ENCODE results near the gene CADM2. TPM values are rescaled to one million over a fixed set of nuclear protein-coding genes. Genes with fewer than 3 reads are reported as not detected.
A peak's percentile ranks its signal among the peaks of the same experiment; 100 is the strongest.

CADM2 gene
- total and polyA plus RNA-seq, 2 experiments from 2014 or later: 13.3 to 47.5 TPM

DNA sequence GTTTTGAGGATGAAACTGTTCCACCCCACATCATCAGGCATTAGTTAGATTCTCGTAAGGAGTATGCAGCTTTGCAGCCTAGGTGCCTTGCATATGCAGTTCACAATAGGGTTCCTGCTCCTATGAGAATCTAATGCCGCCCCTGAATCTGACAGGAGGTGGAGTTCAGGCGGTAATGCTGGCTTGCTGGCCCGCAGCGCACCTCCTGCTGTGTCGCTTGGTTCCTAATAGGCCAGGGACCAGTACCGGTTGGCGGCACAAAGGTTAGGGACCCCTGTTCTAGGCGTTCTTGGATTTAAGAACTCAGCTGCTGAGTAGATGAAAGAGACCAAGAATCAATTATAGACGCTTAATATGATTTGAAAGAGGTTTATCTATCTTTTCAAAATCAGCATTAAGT, 595.4 kb downstream of the CADM2 start:
- no peaks in the 10 kb centered on the region for H3K36me3 ChIP-seq (ENCODE audit: insufficient read depth)
- no peak overlapping the region for H2AFZ ChIP-seq
- H3K27ac ChIP-seq (ENCODE audit: low read depth): no peak overlapping the region
- no peaks in the 10 kb centered on the region for H3K27me3 ChIP-seq (ENCODE audit: insufficient read depth)
- H3F3A ChIP-seq (replicated peaks; ENCODE audit: low read depth): no peaks in the 10 kb centered on the region
- TF ChIP-seq POLR2AphosphoS5 (IDR thresholded peaks at IDR 0.05; ENCODE audit: low read depth): no peak
- TF ChIP-seq, protein P1, sequence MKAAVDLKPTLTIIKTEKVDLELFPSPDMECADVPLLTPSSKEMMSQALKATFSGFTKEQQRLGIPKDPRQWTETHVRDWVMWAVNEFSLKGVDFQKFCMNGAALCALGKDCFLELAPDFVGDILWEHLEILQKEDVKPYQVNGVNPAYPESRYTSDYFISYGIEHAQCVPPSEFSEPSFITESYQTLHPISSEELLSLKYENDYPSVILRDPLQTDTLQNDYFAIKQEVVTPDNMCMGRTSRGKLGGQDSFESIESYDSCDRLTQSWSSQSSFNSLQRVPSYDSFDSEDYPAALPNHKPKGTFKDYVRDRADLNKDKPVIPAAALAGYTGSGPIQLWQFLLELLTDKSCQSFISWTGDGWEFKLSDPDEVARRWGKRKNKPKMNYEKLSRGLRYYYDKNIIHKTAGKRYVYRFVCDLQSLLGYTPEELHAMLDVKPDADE (IDR thresholded peaks at IDR 0.05): no peak
- TF ChIP-seq EZH2phosphoT487 (IDR thresholded peaks at IDR 0.05; ENCODE audit: unreplicated experiment): no peak
- TF ChIP-seq, protein P2, sequence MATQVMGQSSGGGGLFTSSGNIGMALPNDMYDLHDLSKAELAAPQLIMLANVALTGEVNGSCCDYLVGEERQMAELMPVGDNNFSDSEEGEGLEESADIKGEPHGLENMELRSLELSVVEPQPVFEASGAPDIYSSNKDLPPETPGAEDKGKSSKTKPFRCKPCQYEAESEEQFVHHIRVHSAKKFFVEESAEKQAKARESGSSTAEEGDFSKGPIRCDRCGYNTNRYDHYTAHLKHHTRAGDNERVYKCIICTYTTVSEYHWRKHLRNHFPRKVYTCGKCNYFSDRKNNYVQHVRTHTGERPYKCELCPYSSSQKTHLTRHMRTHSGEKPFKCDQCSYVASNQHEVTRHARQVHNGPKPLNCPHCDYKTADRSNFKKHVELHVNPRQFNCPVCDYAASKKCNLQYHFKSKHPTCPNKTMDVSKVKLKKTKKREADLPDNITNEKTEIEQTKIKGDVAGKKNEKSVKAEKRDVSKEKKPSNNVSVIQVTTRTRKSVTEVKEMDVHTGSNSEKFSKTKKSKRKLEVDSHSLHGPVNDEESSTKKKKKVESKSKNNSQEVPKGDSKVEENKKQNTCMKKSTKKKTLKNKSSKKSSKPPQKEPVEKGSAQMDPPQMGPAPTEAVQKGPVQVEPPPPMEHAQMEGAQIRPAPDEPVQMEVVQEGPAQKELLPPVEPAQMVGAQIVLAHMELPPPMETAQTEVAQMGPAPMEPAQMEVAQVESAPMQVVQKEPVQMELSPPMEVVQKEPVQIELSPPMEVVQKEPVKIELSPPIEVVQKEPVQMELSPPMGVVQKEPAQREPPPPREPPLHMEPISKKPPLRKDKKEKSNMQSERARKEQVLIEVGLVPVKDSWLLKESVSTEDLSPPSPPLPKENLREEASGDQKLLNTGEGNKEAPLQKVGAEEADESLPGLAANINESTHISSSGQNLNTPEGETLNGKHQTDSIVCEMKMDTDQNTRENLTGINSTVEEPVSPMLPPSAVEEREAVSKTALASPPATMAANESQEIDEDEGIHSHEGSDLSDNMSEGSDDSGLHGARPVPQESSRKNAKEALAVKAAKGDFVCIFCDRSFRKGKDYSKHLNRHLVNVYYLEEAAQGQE (IDR thresholded peaks at IDR 0.05; ENCODE audit: unreplicated experiment): no peak
- TF ChIP-seq ZNF114 (CRISPR knock-in tag; IDR thresholded peaks at IDR 0.05): no peak
- TF ChIP-seq JUNB (IDR thresholded peaks at IDR 0.05; ENCODE audit: unreplicated experiment): no peak
- TF ChIP-seq, protein P3, sequence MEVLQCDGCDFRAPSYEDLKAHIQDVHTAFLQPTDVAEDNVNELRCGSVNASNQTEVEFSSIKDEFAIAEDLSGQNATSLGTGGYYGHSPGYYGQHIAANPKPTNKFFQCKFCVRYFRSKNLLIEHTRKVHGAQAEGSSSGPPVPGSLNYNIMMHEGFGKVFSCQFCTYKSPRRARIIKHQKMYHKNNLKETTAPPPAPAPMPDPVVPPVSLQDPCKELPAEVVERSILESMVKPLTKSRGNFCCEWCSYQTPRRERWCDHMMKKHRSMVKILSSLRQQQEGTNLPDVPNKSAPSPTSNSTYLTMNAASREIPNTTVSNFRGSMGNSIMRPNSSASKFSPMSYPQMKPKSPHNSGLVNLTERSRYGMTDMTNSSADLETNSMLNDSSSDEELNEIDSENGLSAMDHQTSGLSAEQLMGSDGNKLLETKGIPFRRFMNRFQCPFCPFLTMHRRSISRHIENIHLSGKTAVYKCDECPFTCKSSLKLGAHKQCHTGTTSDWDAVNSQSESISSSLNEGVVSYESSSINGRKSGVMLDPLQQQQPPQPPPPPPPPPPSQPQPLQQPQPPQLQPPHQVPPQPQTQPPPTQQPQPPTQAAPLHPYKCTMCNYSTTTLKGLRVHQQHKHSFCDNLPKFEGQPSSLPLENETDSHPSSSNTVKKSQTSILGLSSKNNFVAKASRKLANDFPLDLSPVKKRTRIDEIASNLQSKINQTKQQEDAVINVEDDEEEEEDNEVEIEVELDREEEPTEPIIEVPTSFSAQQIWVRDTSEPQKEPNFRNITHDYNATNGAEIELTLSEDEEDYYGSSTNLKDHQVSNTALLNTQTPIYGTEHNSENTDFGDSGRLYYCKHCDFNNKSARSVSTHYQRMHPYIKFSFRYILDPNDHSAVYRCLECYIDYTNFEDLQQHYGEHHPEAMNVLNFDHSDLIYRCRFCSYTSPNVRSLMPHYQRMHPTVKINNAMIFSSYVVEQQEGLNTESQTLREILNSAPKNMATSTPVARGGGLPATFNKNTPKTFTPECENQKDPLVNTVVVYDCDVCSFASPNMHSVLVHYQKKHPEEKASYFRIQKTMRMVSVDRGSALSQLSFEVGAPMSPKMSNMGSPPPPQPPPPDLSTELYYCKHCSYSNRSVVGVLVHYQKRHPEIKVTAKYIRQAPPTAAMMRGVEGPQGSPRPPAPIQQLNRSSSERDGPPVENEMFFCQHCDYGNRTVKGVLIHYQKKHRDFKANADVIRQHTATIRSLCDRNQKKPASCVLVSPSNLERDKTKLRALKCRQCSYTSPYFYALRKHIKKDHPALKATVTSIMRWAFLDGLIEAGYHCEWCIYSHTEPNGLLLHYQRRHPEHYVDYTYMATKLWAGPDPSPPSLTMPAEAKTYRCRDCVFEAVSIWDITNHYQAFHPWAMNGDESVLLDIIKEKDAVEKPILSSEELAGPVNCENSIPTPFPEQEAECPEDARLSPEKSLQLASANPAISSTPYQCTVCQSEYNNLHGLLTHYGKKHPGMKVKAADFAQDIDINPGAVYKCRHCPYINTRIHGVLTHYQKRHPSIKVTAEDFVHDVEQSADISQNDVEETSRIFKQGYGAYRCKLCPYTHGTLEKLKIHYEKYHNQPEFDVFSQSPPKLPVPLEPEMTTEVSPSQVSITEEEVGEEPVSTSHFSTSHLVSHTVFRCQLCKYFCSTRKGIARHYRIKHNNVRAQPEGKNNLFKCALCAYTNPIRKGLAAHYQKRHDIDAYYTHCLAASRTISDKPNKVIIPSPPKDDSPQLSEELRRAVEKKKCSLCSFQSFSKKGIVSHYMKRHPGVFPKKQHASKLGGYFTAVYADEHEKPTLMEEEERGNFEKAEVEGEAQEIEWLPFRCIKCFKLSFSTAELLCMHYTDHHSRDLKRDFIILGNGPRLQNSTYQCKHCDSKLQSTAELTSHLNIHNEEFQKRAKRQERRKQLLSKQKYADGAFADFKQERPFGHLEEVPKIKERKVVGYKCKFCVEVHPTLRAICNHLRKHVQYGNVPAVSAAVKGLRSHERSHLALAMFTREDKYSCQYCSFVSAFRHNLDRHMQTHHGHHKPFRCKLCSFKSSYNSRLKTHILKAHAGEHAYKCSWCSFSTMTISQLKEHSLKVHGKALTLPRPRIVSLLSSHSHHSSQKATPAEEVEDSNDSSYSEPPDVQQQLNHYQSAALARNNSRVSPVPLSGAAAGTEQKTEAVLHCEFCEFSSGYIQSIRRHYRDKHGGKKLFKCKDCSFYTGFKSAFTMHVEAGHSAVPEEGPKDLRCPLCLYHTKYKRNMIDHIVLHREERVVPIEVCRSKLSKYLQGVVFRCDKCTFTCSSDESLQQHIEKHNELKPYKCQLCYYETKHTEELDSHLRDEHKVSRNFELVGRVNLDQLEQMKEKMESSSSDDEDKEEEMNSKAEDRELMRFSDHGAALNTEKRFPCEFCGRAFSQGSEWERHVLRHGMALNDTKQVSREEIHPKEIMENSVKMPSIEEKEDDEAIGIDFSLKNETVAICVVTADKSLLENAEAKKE (CRISPR knock-in tag; IDR thresholded peaks at IDR 0.05): no peak
- no peak for TF ChIP-seq NANOG (IDR thresholded peaks at IDR 0.05; ENCODE audit: borderline replicate concordance)
- no peak for TF ChIP-seq STAT1 (IDR thresholded peaks at IDR 0.05; ENCODE audit: unreplicated experiment)
- TF ChIP-seq EZH2 (IDR thresholded peaks at IDR 0.05; ENCODE audit: low read depth, unreplicated experiment): no peak
- TF ChIP-seq CREB1 (CRISPR knock-in tag; IDR thresholded peaks at IDR 0.05; ENCODE audit: low read depth): no peak
- no peak for TF ChIP-seq ZNF331 (CRISPR knock-in tag; IDR thresholded peaks at IDR 0.05; ENCODE audit: low read depth)
- TF ChIP-seq, protein P4, sequence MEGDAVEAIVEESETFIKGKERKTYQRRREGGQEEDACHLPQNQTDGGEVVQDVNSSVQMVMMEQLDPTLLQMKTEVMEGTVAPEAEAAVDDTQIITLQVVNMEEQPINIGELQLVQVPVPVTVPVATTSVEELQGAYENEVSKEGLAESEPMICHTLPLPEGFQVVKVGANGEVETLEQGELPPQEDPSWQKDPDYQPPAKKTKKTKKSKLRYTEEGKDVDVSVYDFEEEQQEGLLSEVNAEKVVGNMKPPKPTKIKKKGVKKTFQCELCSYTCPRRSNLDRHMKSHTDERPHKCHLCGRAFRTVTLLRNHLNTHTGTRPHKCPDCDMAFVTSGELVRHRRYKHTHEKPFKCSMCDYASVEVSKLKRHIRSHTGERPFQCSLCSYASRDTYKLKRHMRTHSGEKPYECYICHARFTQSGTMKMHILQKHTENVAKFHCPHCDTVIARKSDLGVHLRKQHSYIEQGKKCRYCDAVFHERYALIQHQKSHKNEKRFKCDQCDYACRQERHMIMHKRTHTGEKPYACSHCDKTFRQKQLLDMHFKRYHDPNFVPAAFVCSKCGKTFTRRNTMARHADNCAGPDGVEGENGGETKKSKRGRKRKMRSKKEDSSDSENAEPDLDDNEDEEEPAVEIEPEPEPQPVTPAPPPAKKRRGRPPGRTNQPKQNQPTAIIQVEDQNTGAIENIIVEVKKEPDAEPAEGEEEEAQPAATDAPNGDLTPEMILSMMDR (conservative IDR thresholded peaks at IDR 0.05; ENCODE audit: low read depth in 2 of 2): no peak
- no peaks in the 10 kb centered on the region for H3K9me2 ChIP-seq (ENCODE audit: insufficient read depth)
- DNase-seq (ENCODE audit: low spot score) (peak; percentile 72), ATAC-seq (peak; percentile 90)
- no peak overlapping the region for H3K4me2 ChIP-seq
- H3K9me3 Mint-ChIP-seq: no peaks in the 10 kb centered on the region
- no peaks in the 10 kb centered on the region for H3K4me1 Mint-ChIP-seq
- H3K27me3 Mint-ChIP-seq (ENCODE audit: insufficient read depth, low read depth, poor library complexity): no peaks in the 10 kb centered on the region
- no peak overlapping the region for H3K4me3 ChIP-seq
- H4K20me1 ChIP-seq (replicated peaks; ENCODE audit: insufficient read depth): no peaks in the 10 kb centered on the region
- H3K27ac Mint-ChIP-seq: no peak overlapping the region
- no peaks in the 10 kb centered on the region for H3K79me2 ChIP-seq (replicated peaks; ENCODE audit: insufficient read depth)
- H3K36me3 Mint-ChIP-seq (ENCODE audit: low read depth): no peaks in the 10 kb centered on the region
- H3K4me3 Mint-ChIP-seq: no peak overlapping the region
- no peaks in the 10 kb centered on the region for H3K4me1 ChIP-seq (ENCODE audit: insufficient read depth)
